NCI-H82 treated with DMSO at 0.1 percent for 48 hours (cell line): Measurements from ENCODE around the gene DNAI1.
"Not testable (repeated sequence)": the region's sequence is repeated elsewhere in the genome, so short reads cannot be mapped to it uniquely, and the experiment has no call there.

ENCODE experiments used
- DNase-seq: peaks from one replicate; lab custom pipeline; 2025; ENCODE audit not compliant: unreplicated experiment; lab: John Stamatoyannopoulos, UW

The DNAI1 gene

DNA sequence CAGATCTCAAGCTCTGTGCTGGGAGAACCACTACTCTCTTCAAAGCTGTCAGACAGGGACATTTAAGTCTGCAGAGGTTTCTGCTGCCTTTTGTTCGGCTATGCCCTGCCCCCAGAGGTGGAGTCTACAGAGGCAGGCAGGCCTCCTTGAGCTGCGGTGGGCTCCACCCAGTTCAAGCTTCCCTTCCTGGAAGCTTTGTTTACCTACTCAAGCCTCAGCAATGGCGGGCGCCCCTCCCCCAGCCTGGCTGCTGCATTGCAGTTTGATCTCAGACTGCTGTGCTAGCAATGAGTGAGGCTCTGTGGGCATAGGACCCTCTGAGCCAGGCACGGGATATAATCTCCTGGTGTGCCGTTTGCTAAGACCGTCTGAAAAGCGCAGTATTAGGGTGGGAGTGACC lies 73.4 kb downstream of the DNAI1 start:
- not testable (repeated sequence) for DNase-seq

DNA sequence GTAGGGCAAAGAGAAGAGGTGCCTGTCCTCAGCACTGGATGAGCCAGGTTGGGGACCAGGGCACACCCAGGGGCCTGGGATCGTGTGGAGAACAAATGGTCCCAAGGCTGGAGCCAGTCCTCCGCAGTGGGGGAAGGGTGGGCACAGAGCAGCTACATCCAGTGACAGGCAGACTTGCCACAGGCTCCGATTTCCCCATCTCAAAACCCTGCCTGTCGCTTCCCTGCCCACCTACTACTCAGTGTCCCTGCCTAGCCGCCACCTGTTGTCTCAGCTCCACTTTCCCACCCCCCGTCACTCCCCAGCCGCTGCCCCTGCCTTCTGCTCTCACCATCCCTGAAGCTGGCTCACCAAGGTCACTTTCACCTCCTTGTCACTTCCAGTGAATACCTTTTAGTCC lies 78.1 kb downstream of the DNAI1 start:
- DNase-seq = no peak

DNA sequence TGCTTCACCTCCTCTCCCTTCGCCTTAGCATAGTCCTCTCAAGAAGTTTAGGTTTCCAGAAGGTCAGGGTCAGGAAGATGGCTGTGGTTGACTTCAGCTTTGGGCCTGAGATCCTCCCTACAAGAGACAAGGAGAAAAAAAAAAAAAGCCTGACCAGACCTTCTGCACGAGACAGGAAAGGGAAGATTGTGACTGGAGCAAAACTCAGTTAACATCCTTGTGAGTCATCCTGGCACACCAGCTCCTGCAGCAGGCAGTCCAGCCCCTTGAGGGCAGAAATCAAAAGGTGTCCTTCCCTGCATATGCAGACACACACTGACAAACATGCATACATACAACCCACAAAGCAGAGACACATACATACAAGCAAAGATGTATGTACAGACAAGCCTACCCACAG lies 82.2 kb downstream of the DNAI1 start:
- DNase-seq = no peak

DNA sequence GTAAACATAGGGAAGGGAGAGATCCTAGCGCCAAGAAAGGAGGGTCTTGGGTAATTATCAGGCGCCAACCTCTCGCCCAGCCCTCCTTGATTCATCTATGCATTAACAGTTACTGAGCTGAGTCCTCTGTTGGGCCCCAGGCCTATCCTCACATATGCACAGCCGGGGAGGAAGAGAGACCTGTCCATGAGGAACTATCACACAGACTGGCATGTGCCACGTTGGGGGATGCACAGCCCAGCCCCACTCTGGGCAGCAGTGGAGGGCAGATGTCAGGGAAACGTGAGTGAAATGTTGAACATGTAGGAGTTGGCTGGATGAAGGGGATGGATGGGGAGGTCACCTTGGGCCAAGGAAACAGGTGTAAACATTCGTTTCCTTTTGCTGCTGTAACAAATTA lies 82.9 kb downstream of the DNAI1 start:
- no peak for DNase-seq

DNA sequence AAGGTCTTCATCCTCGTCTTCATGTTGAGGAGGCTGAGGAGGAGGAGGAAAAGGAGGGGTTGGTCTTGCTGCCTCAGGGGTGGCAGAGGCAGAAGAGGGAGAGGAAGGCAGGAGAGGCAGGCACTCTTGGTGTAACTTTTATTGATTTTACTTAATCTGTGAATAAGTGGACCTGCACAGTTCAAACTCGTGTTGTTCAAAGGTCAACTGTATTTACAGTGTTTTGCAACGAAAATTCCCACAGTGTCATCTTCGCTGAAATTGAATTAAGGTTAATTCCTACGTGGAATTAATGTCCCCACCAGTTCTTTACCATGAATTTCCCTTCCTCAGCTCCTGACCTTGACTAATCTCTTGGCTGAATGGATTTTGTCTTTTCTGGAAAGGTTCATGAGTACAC lies 85.4 kb downstream of the DNAI1 start:
- no peak for DNase-seq

DNA sequence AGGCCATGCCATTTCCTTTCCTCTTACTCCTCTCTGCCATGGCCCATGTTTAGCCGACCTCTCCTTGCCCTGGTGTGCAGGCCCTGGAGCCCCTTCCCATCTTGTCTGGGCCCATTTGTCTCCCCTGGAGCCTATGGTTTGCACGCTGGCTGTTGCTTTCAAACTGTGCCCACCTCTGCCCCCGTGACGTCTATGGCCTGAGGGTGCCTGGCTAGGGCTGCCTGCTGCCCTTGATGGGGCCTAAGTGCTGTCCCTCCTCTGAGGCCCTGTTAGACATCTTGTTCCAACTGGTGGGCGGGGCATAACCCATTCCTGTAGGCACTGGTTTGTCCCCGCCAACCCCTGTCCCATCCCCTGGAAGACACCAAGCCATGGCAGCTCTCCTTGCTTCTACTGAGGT lies 86.9 kb downstream of the DNAI1 start:
- no peak for DNase-seq

DNA sequence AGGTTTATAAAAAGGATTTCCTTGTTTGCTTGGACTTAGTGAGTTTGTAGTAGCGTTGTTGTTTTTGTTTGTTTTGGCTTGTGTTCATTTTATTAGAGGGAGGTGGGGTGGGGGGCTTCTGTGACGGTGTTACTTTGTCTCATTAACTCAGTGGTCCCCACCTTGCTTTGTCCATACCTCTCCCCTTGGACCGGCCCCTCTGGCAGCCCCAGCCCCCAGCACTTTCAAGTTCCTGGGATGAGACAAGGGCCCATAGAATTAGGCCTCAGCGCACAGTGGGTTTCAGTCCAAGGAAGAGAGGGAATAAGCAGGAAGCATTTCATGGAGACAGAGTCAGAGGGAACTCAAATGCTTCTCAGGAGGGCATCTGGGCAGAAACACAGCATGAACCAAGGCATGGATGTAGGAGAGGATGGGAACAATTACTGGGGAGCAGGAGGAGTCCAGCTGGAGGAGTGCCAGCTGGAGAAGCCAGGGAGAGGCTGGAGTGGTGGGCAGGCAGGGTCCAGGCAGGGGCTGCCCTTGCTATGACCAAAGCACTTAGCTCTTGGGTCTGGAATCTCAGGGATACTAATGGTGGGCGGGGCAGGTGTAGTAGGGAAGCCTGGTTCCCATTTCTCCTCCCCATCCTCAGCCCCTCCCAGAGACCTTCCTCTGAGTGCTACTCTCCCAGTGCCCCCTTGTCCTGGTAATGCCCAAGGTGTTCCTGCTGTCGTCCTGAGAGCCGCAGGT lies 87.7 kb downstream of the DNAI1 start:
- no peak for DNase-seq

DNA sequence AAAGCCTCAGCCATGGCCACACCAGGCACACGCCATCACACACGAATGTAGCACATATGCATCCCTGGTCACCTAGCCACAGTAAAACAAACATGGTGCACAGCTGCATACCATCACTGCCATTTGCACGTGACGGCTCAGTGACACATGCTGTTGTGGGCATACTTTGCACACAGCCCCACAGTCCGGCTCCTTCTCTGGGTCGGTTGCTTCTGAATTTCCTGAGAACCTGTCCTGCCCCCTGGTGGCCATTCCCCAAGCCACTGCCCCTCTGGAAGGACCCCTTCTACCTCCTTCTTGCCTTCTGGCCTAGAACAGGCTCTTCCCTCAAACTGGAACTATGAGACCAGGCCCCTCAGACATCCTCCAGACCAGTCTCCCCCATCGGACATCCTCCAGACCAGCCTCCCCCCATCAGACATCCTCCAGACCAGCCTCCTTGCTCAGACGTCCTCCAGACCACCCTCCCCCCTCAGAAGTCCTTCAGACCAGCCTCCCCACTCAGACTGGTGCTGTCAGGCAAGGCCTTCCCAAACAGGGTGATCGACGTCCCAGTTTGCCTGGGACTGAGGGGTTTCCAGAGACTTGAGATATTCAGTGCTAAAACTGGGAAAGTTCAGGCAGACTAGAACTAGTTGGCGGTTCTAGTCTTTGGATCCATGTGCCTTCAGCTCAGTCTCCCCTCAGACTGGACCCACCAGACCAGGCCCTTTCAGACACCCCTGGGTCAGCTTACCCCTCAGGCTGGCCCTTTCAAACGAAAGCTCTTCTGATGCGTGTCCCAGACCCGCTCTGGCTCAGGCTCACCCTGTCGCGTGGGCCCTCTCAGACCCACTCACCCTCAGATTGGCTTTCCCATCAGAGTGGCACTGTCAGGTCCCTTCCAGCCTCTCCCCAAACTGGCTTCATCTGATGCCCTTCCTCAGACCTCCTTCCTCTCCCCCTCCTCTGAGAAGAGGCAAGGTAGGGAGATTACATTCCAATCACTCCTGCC lies 88.5 kb downstream of the DNAI1 start:
- peak; percentile 18 for DNase-seq

DNA sequence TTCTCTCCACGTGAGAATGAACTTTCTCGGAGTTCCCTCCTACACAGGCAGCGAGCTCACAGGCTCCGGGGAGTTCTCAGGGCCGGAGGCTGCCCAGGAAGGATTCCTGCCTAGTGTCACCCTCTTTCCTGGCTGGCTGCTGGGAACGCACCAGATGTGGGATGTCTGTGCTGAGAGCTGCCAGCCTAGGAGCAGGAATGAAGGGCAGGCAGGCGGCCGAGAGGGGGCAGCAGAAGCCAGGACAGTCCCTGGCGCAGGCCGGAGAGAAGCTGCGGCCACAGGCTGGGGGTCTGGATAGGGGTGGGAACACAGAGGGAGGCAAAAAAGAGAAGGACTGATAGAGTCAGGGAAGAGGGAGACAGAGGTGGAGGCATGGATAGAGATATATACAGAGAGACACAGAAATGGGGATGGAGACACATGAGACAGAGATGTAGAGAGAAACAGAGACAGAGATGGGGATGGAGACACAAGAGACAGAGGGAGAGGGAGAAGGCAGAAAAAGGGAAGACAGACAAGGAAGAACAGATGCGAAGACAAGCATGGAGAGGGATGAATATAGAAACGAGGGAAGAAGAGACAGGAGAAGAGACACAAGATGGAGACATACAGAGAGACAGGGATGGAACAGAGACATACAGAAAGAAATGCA lies 89.5 kb downstream of the DNAI1 start:
- peak; percentile 34 for DNase-seq

DNA sequence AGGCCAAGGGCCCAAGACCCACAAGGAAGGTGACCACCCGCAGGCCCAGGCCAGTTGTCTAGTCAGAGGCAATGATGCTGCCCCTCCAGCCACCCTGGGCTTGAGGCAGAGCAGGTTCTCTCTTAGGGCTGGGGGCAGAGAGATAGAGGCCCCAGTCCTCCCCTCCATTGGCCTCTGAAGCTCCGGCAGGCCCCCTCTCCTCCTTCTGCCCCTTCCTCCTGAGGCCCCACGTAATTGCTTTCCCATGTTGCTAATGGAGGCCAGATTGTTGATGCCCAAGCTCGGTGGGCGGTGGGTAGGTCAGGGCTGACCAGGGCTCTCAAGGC lies 90.8 kb downstream of the DNAI1 start:
- no peak for DNase-seq

DNA sequence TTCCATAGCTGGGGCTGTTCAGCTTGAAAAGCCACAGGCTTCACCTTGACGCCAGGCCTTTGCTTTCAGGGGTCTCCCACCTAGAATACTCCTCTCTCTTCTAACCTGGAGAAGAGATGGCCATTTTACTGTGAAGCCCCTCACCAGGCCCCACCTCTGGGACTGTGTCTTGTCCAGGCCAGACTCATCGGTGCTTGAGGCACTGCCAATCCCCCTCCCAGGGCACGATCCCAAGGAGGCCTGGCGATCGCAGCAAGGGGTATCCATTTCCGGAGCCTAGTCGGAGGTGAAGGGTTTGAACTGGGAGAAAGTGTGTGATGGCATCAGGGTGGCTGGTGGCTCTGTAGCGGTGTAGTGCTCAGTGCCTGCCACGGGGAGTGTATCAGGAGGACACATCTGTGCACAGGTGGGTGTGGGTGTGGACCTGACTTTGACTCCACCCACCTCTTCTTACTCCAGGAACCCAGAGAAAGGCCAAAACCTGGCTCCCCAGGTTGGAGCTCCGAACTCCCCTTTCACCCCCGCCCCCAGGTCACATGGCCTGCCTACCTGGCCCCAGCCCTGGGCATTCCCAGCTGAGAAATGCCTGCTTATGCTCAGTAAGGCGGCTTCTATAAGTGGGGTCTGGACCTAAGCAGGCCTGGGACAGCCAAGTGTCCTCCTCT lies 91.5 kb downstream of the DNAI1 start:
- no peak for DNase-seq

DNA sequence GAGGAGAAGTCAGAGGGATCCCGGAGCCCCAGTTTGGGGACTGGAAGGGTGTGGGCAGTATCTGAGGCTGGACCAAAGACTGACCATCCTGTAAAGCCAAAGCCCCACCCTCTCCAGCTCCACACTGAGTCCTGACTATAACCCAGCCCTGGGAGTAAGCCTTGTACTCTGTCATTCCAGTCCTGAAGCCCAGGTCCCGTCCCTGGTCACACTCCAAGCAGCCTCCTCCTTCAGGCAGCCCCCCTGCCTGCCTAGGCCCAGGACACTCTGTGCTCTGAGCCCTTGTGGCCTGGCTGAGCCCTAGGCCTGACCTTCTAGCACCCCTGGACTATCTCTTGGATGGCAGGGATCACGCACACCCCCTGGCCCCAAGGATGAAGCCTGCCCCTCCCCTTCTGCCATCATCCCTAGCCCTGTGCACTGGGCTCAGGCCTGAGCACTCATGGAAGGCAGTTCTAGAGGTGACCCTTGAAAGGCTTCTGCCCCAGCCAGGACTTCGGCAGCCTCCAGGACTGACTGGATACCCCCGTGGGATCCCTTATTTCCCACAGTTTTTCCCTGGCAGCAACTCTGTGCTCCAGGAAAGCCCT lies 92.2 kb downstream of the DNAI1 start:
- DNase-seq = no peak

DNA sequence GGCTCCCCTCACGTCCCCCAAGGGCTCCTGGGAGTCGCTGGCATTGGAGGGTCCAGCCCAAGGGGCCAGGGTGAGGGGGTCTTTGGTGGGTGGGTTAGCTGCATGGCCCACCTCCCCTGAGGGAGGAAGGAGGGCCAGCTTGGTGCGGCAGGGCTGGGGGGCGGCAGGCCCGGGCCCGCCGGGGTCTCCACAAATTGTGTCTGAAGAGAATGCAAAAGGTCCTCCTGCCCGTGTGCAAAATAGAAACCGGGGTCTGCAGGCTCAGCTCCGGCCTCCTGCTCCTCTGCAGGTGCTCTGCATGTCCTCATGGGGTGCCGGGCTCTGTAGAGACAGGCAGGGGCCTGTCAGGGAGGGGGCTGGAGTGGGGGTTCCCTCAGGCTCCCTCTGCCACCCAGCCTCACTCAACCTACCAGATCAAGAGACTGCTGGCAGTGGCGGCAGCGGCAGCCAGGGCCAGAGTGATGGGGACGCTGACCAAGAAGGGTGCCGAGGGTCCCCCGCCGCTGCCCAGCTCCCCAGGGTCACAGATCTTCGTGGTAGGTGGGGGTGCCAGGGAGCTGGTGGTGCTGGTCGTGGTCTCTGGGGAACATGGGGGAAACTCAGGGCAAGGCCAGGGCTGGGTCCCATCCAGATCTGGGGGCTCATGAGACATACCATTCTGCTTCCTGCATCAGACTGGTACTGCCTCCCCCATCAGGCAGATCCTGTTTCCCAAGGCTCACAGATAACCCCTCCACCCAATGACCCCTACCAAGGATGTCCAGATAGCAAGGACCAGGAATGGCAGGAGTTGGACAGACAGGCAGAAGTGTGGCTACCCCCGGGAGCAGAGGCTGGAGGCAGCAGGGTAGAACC lies 93.4 kb downstream of the DNAI1 start:
- DNase-seq = no peak

DNA sequence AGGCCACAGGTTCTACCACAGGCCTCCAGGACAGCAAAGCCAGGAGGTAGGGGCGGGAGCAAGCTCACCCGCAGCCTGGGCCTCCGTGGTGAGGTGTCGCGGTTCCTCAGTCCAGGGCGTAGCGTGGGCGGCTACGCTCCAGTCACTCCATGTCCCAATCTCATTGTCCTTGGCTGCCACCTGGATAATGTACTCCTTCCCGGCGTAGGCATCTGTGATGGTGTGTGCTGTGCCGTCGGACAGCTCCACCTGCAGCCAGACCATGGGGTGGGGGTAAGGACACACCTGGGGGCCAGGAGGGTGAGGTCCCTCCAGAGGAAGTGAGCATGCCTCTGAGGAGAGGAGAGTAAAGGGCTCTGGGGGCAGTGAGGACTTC lies 94.0 kb downstream of the DNAI1 start:
- DNase-seq = no peak

DNA sequence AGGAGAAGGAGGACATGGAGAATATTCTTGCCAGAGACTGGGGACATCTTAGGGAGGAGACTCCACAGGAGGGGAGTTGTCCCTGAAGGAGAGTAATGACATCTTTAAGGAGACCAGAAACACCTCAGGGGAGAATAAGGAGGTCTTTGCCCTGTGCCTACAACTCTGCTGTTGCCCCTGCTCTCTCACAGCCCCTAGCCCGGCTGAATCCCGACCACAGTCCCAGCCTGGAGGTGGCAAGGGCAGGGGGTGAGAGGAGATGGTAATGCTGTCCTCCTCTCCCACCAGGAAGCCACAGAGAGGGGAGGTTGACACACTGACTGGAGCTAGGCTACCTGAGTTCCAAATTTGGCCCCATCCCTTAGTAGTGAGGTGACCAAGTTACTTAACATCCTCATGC lies 94.4 kb downstream of the DNAI1 start:
- no peak for DNase-seq

DNA sequence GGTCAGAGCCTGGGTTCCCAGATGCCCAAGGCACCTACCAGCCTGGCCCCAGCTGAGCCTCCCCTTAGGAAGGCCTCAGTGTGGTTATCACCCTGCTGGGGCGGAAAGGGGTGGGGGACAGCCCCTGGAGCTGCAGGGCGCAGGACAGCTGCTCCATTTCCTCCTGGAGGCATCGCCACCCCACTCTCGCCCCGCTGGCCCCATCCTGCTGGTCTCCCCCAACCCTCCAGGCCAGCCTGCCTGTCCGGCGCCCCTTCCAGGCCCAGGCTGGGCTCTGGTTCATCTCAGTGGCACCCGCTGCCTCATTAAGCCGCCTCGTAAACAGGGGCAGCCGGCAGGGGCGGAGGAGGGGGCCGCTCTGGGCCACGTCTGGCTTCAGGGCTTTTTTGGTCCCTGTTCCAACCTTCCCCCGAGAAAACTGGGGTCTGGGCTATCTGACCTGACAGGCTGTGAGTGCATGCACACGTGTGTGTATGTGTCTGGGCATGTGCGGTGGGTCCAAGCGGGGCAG lies 95.0 kb downstream of the DNAI1 start:
- no peak for DNase-seq

DNA sequence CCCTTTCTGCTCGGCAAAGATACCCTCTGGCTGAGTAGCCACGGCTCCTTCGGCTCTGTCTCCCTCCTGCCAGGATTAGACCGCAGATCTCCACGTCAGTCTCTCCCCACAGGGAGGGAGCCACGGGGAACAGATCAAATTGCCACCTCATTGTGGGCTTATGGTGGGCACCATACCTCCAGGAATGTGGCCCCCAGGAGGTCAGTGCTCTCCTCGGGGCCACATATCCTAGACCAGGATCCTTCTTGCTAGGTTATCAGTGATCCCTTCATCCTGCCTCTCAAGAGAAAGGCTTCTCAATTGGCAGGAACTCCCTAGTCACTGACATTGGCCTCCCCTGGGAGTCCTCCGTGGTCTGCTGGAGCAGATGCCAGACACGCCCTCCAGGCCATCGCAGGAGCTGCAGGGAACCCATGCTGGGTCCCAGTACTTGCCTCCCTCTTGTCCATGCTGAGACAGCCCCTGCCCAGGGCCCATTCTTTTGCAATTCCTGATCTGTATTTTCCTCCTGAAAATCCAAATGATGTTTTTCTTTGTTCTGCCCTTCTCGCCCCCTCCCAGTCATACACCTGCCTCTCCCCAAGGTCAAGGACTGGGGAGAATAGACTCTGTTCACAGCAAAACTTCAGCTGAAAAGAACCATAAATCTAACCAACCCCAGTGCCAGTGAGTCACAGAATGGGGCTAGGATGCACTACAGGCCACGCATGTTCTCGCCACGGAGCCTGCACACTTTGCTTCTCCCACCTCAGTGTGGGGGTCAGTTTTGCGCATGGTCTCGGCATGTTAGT lies 95.8 kb downstream of the DNAI1 start:
- DNase-seq = peak; percentile 24

DNA sequence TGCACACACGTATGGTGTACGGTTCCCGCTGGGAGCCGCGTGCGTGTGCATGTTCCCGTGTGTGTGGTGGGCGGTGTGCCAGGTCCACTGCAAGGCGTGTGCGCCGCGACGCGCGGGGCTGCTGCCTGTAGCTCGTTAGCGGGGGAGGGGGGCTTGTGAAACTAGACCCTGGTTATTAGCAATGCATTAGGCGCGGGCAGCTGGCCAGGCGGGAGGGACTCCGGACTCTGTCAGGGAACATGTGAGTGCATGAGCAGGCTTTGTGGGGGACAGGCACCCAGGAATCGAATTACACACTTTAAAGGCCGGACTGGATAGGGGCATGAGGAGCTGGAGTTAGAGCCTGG lies 96.4 kb downstream of the DNAI1 start:
- DNase-seq = no peak

DNA sequence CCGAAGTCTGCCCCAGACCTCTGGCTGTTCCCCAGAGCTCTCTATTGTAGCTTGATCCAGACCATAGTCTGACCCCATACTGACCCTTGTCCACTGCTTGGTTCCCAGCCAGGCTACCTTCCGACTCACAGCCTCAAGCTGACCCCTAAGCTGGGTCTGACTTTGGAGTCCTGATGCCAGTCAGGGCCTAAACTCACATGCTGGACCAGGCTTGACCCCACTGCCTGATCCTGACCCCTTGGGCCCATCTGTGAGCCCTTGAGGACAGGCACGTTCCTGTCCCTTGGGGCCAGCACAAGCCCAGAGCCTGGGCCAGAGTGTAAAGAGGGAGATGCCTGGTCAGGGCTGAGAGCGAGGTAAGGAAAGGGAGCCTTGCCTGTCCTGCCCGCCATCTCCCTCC lies 96.9 kb downstream of the DNAI1 start:
- no peak for DNase-seq
